SU-DHL-6 (cell line): ENCODE results near the gene TJP2.

Experiments used
- H2AFZ ChIP-seq: fragments of 200-600 bp; sonication (generic); 2 replicates; pipeline ENCODE4 v1.6.1; 2014; ENCODE audit warnings: low read depth, mild to moderate bottlenecking, moderate library complexity, mixed read lengths, antibody characterized with exemption, low read length; ENCODE audit not compliant: severe bottlenecking
- H3F3A ChIP-seq: fragments of 200-600 bp; shearing (Covaris generic); 2 replicates; pipeline ENCODE4 v1.6.0; 2016; ENCODE audit warnings: antibody characterized with exemption, mild to moderate bottlenecking; ENCODE audit not compliant: insufficient read depth
- H3K27ac ChIP-seq: fragments of 200-600 bp; sonication (generic); 2 replicates; pipeline ENCODE4 v1.5.1; 2016; ENCODE audit warnings: low read depth, mild to moderate bottlenecking, low read length, moderate library complexity, mixed read lengths
- H3K27me3 ChIP-seq: fragments of 200-600 bp; sonication (generic), shearing (Covaris generic); 2 replicates; pipeline ENCODE4 v1.6.0; 2014; ENCODE audit warnings: mild to moderate bottlenecking, low read length
- H3K36me3 ChIP-seq: fragments of 200-600 bp; sonication (generic); 2 replicates; pipeline ENCODE4 v1.6.1; 2014; ENCODE audit warnings: mild to moderate bottlenecking, low read length, mixed read lengths
- H3K4me2 ChIP-seq: fragments of 300-600, 200-600 bp; shearing (Covaris generic), sonication (generic); 2 replicates; pipeline ENCODE4 v1.6.0; 2014; ENCODE audit warnings: low read length, low read depth, mild to moderate bottlenecking; ENCODE audit not compliant: poor library complexity, severe bottlenecking
- H3K4me3 ChIP-seq: fragments of 200-600 bp; sonication (generic); 2 replicates; pipeline ENCODE4 v1.5.1; 2014; ENCODE audit warnings: antibody characterized with exemption, low read length, mild to moderate bottlenecking, mixed read lengths; ENCODE audit not compliant: insufficient read depth, poor library complexity, severe bottlenecking
- H3K79me2 ChIP-seq: fragments of 200-600 bp; sonication (generic); 2 replicates; pipeline ENCODE4 v1.6.1; 2014; ENCODE audit warnings: mild to moderate bottlenecking, low read length, moderate library complexity; ENCODE audit not compliant: insufficient read depth
- H3K9ac ChIP-seq: fragments of 200-600 bp; sonication (generic); 2 replicates; pipeline ENCODE4 v1.7.0; 2014; ENCODE audit warnings: mild to moderate bottlenecking, low read length
- H3K9me2 ChIP-seq: fragments of 200-600 bp; sonication (generic); replicated peaks from 2 replicates; pipeline ENCODE4 v1.6.1; 2014; ENCODE audit warnings: low read length; ENCODE audit not compliant: insufficient read depth
- H3K9me3 ChIP-seq: fragments of 200-600 bp; sonication (generic); 2 replicates; pipeline ENCODE4 v1.6.1; 2014; ENCODE audit warnings: low read length, mixed read lengths; ENCODE audit not compliant: insufficient read depth
- H4K20me1 ChIP-seq: fragments of 200-600 bp; sonication (generic); 2 replicates; pipeline ENCODE4 v1.6.1; 2014; ENCODE audit warnings: low read depth, mild to moderate bottlenecking, antibody characterized with exemption, low read length, moderate library complexity, mixed read lengths
- CTCF ChIP-seq: fragments of 200-600 bp; sonication (generic); IDR thresholded peaks from one replicate; pipeline ENCODE4 v1.5.1; 2017; ENCODE audit warnings: antibody characterized with exemption, mild to moderate bottlenecking, low read length, moderate library complexity; ENCODE audit not compliant: insufficient read depth, poor library complexity, severe bottlenecking
- EZH2phosphoT487 ChIP-seq: fragments of 200-600 bp; sonication (generic), shearing (Covaris generic); conservative IDR thresholded peaks from 2 replicates; pipeline ENCODE4 v1.6.1; 2018; ENCODE audit warnings: mild to moderate bottlenecking, antibody characterized with exemption, low read length, moderate library complexity, mixed read lengths

The TJP2 gene

GRCh38 chr9:69218166-69218565 lies 44.1 kb downstream of the TJP2 start:
- no peak overlapping the region for H3K27ac ChIP-seq
- H3K4me2 ChIP-seq, result no peak overlapping the region
- no peaks in the 10 kb centered on the region for H3F3A ChIP-seq
- H3K9ac ChIP-seq, result no peak overlapping the region
- no peaks in the 10 kb centered on the region for H3K9me3 ChIP-seq
- H2AFZ ChIP-seq, result no peak overlapping the region
- H3K4me3 ChIP-seq, result no peak overlapping the region
- H3K9me2 ChIP-seq, result no peaks in the 10 kb centered on the region
- H3K36me3 ChIP-seq, result no peaks in the 10 kb centered on the region
- no peaks in the 10 kb centered on the region for H4K20me1 ChIP-seq
- no peaks in the 10 kb centered on the region for H3K79me2 ChIP-seq
- no peak for TF ChIP-seq CTCF
- no peak for TF ChIP-seq EZH2phosphoT487
- H3K27me3 ChIP-seq, result no peaks in the 10 kb centered on the region

GRCh38 chr9:69221036-69221435 lies 47.0 kb downstream of the TJP2 start:
- no peaks in the 10 kb centered on the region for H3K36me3 ChIP-seq
- no peak overlapping the region for H2AFZ ChIP-seq
- H3F3A ChIP-seq, result no peaks in the 10 kb centered on the region
- no peak for TF ChIP-seq CTCF
- TF ChIP-seq EZH2phosphoT487, result no peak
- H4K20me1 ChIP-seq, result no peaks in the 10 kb centered on the region
- no peak overlapping the region for H3K4me3 ChIP-seq
- no peaks in the 10 kb centered on the region for H3K27me3 ChIP-seq
- no peaks in the 10 kb centered on the region for H3K9me3 ChIP-seq
- no peak overlapping the region for H3K4me2 ChIP-seq
- H3K9me2 ChIP-seq, result no peaks in the 10 kb centered on the region
- H3K27ac ChIP-seq, result no peak overlapping the region
- no peaks in the 10 kb centered on the region for H3K79me2 ChIP-seq
- H3K9ac ChIP-seq, result no peak overlapping the region

- H3K27me3 ChIP-seq, result no peaks in the 10 kb centered on the region
- H3F3A ChIP-seq, result no peaks in the 10 kb centered on the region
- H3K4me2 ChIP-seq, result no peak overlapping the region
- no peaks in the 10 kb centered on the region for H3K9me2 ChIP-seq
- H4K20me1 ChIP-seq, result no peaks in the 10 kb centered on the region
- no peak overlapping the region for H2AFZ ChIP-seq
- TF ChIP-seq EZH2phosphoT487 (no peak), CTCF (no peak)
- no peak overlapping the region for H3K27ac ChIP-seq
- no peaks in the 10 kb centered on the region for H3K36me3 ChIP-seq
- H3K9ac ChIP-seq, result no peak overlapping the region
- H3K79me2 ChIP-seq, result no peaks in the 10 kb centered on the region
- H3K4me3 ChIP-seq, result no peak overlapping the region
- no peaks in the 10 kb centered on the region for H3K9me3 ChIP-seq
Measured at GRCh38 chr9:69222970-69223369, 48.9 kb downstream of the TJP2 start.

GRCh38 chr9:69223605-69224004 lies 49.5 kb downstream of the TJP2 start:
- H3K9me3 ChIP-seq, result no peaks in the 10 kb centered on the region

More at GRCh38 chr9:69223605-69224004, 49.5 kb downstream of the TJP2 start:
- Histone ChIP-seq H3F3A (no peaks in the 10 kb centered on the region), H3K9ac (no peak overlapping the region), H3K79me2 (no peaks in the 10 kb centered on the region), H3K27me3 (no peaks in the 10 kb centered on the region), H3K27ac (no peak overlapping the region), H2AFZ (no peak overlapping the region), H3K9me2 (no peaks in the 10 kb centered on the region), H4K20me1 (no peaks in the 10 kb centered on the region), H3K4me2 (no peak overlapping the region), H3K4me3 (no peak overlapping the region), H3K36me3 (no peaks in the 10 kb centered on the region)
- TF ChIP-seq CTCF, result peak; percentile 43
- TF ChIP-seq EZH2phosphoT487, result no peak
